IPS-18a (cell line): ENCODE data around the gene PGLYRP2.

Experiments
- H3K27ac ChIP-seq: one replicate; pipeline ENCODE4 v1.5.1; 2013; ENCODE audit warnings: low read length
- H3K27me3 ChIP-seq: one replicate; pipeline ENCODE4 v1.6.1; 2013; ENCODE audit warnings: mild to moderate bottlenecking, low read length; ENCODE audit not compliant: control insufficient read depth, insufficient read depth
- H3K36me3 ChIP-seq: one replicate; pipeline ENCODE4 v1.6.1; 2013; ENCODE audit warnings: low read depth, low read length; ENCODE audit not compliant: control insufficient read depth
- H3K4me1 ChIP-seq: one replicate; pipeline ENCODE4 v1.6.1; 2013; ENCODE audit warnings: low read depth, low read length; ENCODE audit not compliant: control insufficient read depth
- H3K4me3 ChIP-seq: one replicate; pipeline ENCODE4 v1.5.1; 2013; ENCODE audit warnings: low read length
- H3K9ac ChIP-seq: one replicate; pipeline ENCODE4 v1.6.1; 2013; ENCODE audit warnings: mild to moderate bottlenecking, low read length, moderate library complexity
- H3K9me3 ChIP-seq: one replicate; pipeline ENCODE4 v1.6.1; 2013; ENCODE audit warnings: low read depth, low read length; ENCODE audit not compliant: control insufficient read depth

PGLYRP2 gene

DNA sequence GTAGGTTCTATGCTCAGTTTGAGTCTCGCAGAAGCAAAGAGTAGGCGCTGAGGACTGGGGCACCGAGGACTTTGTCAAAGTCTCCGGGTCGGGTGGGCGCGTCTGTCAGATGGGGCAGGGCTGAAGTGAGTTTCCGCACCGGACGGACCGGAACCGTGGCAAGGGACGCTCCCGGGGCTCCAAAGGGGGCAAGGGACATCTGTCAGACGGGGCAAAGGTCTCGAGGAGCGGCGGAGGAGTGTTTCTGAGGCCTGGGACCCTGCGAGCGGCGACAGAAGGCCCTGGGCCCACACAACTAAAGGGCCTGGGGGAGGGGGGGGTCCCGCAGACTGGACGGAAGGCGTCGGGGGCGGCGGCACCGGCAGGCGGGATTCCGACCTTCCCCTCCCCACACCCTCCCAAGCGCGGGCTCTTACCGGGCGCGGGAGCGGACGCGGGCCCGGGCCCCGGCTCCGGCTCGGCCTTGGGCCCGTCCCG, 47.2 kb downstream of the PGLYRP2 start:
- Histone ChIP-seq H3K36me3 (peaks cover 4% of the 10 kb centered on the region), H3K9me3 (no peaks in the 10 kb centered on the region), H3K9ac (peak overlapping the region; percentile 79), H3K27ac (no peak overlapping the region), H3K4me3 (peak overlapping the region; percentile 83), H3K27me3 (no peaks in the 10 kb centered on the region), H3K4me1 (peaks cover 3% of the 10 kb centered on the region)

DNA sequence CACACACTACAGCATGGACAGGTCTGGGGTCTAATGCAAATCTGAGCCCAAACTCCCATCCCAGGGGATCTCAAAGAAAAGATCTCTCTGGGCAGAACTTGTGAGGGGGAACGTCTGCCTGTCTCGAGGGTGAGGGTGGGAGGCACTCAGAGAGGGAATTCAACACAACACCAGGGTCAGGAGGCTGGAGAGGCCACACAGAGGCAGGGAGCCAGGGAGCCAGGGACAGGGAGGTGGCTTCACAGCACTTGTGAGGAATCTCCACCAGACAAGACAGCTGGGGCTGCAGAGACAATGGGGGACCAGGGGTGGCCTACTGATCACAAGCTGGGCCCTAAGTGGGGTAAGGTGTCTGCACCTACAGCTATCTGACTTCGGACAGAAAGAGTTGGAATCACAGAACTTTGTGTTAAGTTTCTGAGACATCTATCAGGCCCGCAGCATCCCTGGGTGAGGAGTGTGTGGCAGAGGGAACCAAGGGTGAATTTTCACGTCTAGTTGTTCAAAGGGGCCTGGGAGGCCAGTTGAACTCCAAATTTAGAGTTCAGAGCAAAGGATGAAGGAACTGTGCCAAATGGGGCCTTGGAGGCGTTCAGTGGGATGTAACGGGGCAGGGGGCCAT, 47.8 kb downstream of the PGLYRP2 start:
- H3K9ac ChIP-seq, result peak overlapping the region; percentile 79
- H3K27ac ChIP-seq, result no peak overlapping the region
- H3K36me3 ChIP-seq, result peaks cover 9% of the 10 kb centered on the region
- peak overlapping the region; percentile 83 for H3K4me3 ChIP-seq
- H3K4me1 ChIP-seq, result peaks cover 3% of the 10 kb centered on the region
- H3K9me3 ChIP-seq, result no peaks in the 10 kb centered on the region
- H3K27me3 ChIP-seq, result no peaks in the 10 kb centered on the region

DNA sequence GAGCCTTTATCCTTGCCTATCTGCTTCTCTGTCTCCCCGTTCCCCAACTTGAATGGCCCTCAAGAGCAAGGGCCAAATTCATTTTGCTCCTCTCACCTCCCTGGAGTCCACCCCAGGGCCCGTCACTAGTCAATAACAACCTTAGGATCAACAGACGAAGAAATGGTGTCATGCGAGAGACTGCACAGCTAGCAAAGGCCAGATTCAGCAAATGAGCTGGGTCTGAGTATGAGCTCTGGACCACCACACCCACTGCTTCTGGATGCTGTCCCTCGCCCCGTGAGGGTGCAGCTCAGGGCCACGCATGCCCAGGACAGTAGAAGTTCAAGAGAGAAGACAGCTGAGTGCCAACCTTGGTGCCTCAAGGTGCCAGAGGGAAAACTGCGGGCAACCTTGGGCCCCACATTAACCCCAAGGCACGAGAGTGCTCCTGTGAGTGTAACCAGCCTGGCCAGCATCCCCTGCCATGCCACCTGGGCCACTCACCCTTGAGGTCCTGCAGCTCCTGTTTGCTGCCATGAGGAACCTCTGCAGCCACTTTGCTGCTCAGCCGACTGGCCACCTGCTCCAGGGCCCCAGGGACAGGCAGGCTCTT, 48.7 kb downstream of the PGLYRP2 start:
- Histone ChIP-seq H3K9me3 (no peaks in the 10 kb centered on the region), H3K27ac (no peak overlapping the region), H3K36me3 (peaks cover 16% of the 10 kb centered on the region), H3K4me3 (peak overlapping the region; percentile 83), H3K9ac (no peak overlapping the region), H3K4me1 (peaks cover 3% of the 10 kb centered on the region), H3K27me3 (no peaks in the 10 kb centered on the region)

DNA sequence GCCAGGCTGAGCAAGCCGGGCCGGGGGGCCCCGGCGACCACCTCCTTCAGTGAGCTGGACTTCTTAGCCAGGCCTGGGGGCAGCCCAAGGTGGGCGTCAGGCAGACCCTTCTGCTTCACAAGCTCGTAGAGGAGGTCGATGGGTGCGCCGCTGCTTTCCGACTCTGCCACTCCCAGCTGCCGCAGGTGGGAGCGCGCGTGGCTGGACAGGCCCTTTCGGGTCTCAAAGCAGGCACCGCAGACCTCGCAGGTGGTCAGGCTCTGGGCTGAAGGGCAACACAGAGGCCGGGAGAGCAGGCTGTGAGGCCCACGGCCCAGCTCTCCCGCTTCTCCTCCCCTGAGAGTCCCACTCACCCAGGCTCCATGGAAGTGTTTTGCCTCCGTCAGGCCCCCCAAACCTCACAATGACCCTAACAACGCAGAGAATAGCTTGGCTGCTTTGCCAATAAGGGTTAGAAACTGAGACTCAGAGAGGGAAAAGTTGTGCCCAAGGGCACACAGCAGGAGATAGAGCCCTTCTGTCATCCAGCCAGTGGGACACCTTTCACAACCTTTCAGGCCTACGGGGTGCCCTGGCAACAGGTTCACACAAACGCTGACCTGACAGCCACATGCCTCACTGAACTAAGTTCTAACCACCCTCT, 49.4 kb downstream of the PGLYRP2 start:
- Histone ChIP-seq H3K36me3 (peaks cover 16% of the 10 kb centered on the region), H3K27ac (no peak overlapping the region)

DNA sequence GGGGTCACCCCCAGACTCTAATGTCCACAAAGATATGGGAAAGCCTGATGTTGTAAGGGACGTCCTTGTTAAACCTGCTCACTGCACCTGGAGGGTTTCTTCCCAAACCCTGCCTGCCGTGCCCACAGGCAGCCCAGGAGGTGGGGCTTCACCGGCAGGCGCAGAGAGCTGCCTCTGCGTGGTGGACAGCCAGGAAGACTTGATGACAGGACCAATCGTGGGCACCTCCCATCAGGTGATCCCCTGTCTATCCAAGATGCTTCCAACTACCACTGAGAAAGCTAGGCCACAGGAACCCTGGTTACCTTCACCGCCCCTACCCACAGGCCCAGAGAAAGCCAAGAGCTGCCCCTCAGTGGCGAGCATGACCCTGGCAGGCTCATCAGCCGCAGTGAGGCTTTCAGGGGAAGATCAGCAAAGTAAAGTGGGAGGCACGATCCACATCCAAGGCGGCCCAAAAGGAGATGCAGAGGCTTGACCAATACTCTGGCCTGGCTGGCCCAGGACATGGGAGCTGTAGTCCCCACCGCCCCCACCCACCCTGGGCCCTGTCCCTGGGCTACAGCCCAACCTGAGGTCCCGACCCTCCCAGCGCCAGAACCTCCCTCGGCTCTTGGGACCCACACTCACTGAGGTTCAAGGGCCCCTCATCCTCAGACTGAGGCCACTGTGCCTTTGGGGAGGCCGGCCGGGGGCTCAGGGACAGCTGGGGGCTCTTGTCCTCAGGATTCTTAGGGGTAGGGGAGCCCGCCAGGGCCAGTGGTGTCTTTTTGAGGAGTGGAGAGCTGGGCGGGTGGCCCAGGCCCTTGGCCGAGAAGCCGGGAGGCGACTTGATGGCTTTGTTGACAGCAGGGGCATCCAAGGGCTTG, 50.1 kb downstream of the PGLYRP2 start:
- no peak overlapping the region for H3K9ac ChIP-seq
- peaks cover 16% of the 10 kb centered on the region for H3K36me3 ChIP-seq

More for the DNA sequence above, 49.4 kb downstream of the PGLYRP2 start:
- Histone ChIP-seq H3K9me3 (no peaks in the 10 kb centered on the region), H3K4me1 (peaks cover 3% of the 10 kb centered on the region), H3K9ac (no peak overlapping the region), H3K4me3 (no peak overlapping the region), H3K27me3 (no peaks in the 10 kb centered on the region)

DNA sequence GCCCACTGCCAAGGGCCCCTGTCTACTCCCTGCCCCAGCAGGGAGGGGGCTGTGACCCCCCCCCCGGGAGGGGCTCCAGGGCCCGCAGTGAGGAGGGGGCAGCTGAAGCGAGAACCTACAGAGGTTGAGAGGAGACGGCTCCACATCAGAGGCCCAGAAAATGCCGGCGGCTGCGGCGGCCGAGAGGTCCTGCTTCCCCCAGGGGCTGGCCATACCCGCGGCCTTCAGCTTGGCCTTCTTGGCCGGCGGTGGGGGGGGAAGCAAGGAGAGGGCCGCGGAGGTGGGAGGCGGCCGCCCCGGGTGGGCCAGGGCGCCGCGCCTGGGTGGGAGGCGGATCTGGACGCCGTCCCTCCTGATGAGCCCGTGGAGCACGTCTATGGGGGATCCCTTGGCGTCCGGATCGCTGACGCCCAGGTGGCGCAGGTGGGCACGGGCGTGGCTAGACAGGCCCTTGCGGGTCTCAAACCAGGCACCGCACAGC, 51.3 kb downstream of the PGLYRP2 start:
- Histone ChIP-seq H3K9me3 (no peaks in the 10 kb centered on the region), H3K36me3 (peaks cover 22% of the 10 kb centered on the region)

More for the DNA sequence above, 50.1 kb downstream of the PGLYRP2 start:
- no peak overlapping the region for H3K4me3 ChIP-seq
- no peak overlapping the region for H3K27ac ChIP-seq
- H3K27me3 ChIP-seq, result no peaks in the 10 kb centered on the region
- no peaks in the 10 kb centered on the region for H3K9me3 ChIP-seq
- peaks cover 3% of the 10 kb centered on the region for H3K4me1 ChIP-seq

DNA sequence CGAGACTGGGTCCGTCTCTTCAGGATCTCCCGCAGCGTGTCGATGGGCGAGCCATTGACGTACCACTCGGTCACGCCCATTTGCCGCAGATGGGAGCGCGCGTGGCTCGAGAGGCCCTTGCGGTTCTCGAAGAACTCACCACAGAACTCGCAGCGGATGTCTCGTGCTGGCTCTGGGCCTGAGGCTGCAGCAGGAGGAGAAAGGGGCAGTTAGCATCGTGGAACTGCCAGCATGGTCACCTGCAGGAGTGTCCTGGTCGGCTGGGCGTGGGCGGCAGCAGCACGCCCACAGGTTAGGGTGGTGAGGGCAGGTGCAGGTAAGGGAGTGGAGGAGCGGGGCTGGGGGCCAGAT, 52.0 kb downstream of the PGLYRP2 start:
- Histone ChIP-seq H3K4me1 (no peaks in the 10 kb centered on the region), H3K9me3 (no peaks in the 10 kb centered on the region), H3K4me3 (no peak overlapping the region), H3K9ac (no peak overlapping the region), H3K36me3 (peaks cover 26% of the 10 kb centered on the region), H3K27me3 (no peaks in the 10 kb centered on the region), H3K27ac (no peak overlapping the region)

More for the DNA sequence above, 51.3 kb downstream of the PGLYRP2 start:
- Histone ChIP-seq H3K4me1 (no peaks in the 10 kb centered on the region), H3K9ac (no peak overlapping the region), H3K27me3 (no peaks in the 10 kb centered on the region), H3K27ac (no peak overlapping the region), H3K4me3 (no peak overlapping the region)

DNA sequence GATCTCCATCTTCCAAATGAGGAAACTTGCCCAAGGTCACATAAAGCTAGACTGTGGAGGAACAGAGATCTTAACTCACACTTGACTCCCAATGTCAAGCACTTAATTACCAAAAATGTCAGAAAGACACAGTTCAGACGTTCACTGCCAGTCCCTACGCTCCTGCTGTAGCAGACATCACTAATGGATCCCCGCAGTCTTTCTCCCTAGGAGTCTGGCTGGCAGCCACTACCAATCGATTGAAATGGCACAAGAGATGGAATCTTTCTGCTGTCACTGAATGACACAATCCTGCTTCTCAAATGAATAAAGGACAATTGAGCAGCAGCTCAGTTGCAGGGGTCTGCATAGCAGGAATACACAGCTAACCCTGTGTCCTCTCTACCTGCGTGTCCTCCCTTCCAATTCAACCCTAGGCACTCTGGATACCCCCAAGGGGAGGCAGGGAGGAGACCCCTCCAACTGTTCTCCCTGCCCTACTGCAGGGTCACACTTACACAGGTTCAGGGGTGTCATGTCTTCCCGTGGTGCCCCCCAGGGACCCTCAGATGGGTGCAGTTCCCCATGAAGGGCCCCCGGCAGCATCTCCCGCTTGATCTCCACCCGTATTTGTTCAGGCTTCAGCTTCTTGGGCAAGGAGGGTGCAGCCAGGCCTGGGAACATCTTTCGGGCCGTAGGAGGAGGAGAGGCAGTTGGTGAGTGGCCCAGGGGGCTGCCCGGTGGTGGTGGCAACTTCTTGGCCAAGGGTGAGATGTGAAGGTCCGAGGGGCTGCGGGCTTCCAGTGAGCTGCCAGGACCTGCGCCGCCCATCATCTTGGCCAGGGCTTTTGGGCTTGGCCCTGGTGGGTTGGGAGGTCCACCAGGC, 52.6 kb downstream of the PGLYRP2 start:
- Histone ChIP-seq H3K27me3 (no peaks in the 10 kb centered on the region), H3K9ac (no peak overlapping the region), H3K9me3 (no peaks in the 10 kb centered on the region), H3K27ac (no peak overlapping the region), H3K36me3 (peaks cover 26% of the 10 kb centered on the region), H3K4me1 (no peaks in the 10 kb centered on the region), H3K4me3 (no peak overlapping the region)

DNA sequence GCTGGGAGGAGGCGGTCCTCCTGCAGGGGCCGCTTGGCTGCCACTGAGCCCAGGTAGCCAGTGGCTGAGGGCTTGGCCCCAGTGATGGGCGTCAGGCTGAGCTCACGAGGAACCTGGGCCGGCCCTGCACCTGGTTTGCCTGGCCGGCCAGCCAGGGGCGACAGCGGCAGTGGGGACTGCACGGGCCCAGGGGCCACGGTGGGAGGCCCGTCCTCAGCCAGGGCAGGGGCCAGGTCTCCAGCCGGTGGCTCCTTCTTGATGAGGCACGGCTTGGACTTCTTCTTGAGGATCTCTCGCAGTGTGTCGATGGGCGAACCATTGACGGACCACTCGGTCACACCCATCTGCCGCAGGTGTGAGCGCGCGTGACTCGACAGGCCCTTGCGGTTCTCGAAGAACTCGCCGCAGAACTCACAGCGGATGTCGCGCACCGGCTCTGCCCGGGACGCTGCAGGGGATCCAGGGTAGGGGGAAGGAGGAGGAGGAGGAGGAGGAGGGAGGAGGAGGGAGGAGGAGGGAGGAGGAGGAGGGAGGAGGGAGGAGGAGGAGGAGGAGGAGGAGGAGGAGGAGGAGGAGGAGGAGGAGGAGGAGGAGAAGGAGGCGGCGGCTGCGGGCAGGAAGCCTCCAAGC, 53.9 kb downstream of the PGLYRP2 start:
- H3K27ac ChIP-seq, result no peak overlapping the region
- no peak overlapping the region for H3K9ac ChIP-seq
- no peak overlapping the region for H3K4me3 ChIP-seq
- H3K4me1 ChIP-seq, result no peaks in the 10 kb centered on the region
- H3K36me3 ChIP-seq, result peaks cover 26% of the 10 kb centered on the region
- H3K9me3 ChIP-seq, result no peaks in the 10 kb centered on the region
- H3K27me3 ChIP-seq, result no peaks in the 10 kb centered on the region

DNA sequence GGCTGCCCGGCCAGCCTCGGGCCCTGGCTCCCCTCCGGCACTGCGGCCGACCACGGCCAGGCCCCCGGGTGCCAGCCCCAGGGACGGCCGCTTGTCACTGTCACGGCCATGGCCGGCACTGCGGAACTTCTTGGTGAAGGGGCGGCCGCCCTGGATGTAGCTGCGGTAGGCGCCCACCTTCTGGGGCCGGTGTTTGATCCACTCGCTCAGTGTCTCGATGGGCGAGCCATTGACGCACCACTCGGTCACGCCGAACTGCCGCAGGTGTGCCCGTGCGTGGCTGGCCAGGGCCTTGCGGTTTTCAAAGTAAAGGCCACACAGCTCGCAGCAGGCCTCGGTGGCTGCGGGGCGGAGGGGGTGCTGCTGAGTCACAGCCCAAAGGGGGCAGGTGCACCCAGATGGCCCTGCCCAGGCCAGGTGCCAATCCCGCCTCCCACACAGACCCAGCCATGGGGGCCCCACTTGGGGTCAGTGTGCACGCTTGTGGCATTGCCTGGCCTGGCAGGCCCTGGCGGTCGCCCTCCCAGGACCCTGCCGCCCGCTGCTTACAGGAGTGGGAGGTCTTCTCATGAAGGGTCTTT, 54.5 kb downstream of the PGLYRP2 start:
- Histone ChIP-seq H3K4me3 (no peak overlapping the region), H3K27me3 (no peaks in the 10 kb centered on the region), H3K27ac (no peak overlapping the region), H3K9ac (no peak overlapping the region), H3K36me3 (peaks cover 26% of the 10 kb centered on the region), H3K4me1 (no peaks in the 10 kb centered on the region), H3K9me3 (no peaks in the 10 kb centered on the region)
